ENCODE data around the gene MLLT1.

The MLLT1 gene

GRCh38 chr19:6275170-6275744 is 4.5 kb downstream of the MLLT1 start:
- TF ChIP-seq CTCF (IDR thresholded peaks at IDR 0.05; ENCODE audit: borderline replicate concordance, insufficient read depth, low read depth, low read length), result no peak
- no peak overlapping the region for H3K4me3 ChIP-seq (ENCODE audit: low read depth, low read length)

GRCh38 chr19:6274756-6275155 is 5.0 kb downstream of the MLLT1 start:
- TF ChIP-seq CTCF (IDR thresholded peaks at IDR 0.05; ENCODE audit: borderline replicate concordance, insufficient read depth, low read depth, low read length), result no peak
- H3K4me3 ChIP-seq (ENCODE audit: low read depth, low read length), result no peak overlapping the region

GRCh38 chr19:6273701-6274601 is 5.8 kb downstream of the MLLT1 start:
- TF ChIP-seq CTCF (IDR thresholded peaks at IDR 0.05; ENCODE audit: borderline replicate concordance, insufficient read depth, low read depth, low read length), result no peak
- H3K4me3 ChIP-seq (ENCODE audit: low read depth, low read length), result no peak overlapping the region

GRCh38 chr19:6272913-6273600 is 6.7 kb downstream of the MLLT1 start:
- no peak for TF ChIP-seq CTCF (IDR thresholded peaks at IDR 0.05; ENCODE audit: borderline replicate concordance, insufficient read depth, low read depth, low read length)
- no peak overlapping the region for H3K4me3 ChIP-seq (ENCODE audit: low read depth, low read length)

GRCh38 chr19:6272411-6272791 is 7.4 kb downstream of the MLLT1 start:
- no peak for TF ChIP-seq CTCF (IDR thresholded peaks at IDR 0.05; ENCODE audit: borderline replicate concordance, insufficient read depth, low read depth, low read length)
- H3K4me3 ChIP-seq (ENCODE audit: low read depth, low read length), result no peak overlapping the region

GRCh38 chr19:6271721-6272410 is 7.9 kb downstream of the MLLT1 start:
- H3K4me3 ChIP-seq (ENCODE audit: low read depth, low read length), result no peak overlapping the region
- no peak for TF ChIP-seq CTCF (IDR thresholded peaks at IDR 0.05; ENCODE audit: borderline replicate concordance, insufficient read depth, low read depth, low read length)
